DMS 273 treated with DMSO at 0.1 percent for 48 hours (cell line): ENCODE data around the gene EFNA1.
"Not testable (repeated sequence)": the region's sequence is repeated elsewhere in the genome, so short reads cannot be mapped to it uniquely, and the experiment has no call there.

Experiments used
- DNase-seq: peaks from one replicate; lab custom pipeline; 2025; lab: John Stamatoyannopoulos, UW

Gene EFNA1

DNA sequence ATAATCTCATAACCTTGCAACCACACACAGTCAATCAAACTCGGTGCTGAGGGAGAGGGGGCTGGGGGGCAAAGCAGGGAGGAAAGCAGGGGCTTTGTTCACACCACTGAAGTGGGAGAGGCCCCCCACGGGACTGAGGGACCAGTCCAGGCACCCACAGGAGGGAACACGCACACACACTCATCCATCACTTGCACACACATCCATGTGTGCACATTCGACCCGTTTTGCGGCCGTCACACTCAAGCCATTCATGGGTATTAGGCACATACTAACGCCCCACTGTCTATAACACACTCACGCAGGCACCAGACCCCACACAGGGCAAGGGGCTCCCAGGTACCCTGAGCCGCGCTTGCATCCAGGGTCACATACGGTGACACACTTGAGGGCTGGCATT is 35.0 kb upstream of the EFNA1 start:
- no peak for DNase-seq

DNA sequence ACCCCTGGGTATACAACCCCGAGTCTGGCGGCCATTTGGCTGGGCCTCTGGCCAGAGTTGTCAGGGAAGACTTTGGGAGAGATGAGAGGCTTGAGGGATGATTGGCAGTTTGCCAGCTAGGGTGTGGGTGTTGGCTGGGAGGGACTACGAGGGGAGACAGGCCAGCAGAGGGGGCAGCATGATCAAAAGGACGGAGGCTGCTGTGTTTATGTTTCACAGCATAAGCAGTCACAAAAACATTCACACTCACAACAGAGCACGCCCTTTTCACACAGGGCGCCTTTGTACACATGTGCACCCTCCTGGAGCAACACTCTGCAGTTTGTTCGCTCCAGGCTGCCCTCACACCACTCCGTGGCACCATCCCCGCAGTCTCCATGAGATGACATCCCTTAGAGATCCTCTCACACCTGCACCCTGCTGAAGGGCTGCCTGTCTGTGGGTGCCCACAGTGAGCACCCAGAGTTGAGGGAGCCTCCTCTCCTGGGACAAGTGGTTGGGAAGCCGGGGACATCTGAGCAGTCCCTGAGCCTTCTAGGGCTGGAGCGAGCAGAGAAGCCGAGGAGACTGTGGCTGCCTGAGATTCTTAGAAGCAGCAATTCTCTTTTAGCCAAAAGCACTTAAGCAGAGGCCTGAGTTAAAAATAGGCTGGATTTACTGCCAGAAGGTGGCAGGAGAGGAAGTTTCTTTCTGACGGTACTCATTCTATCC is 33.6 kb upstream of the EFNA1 start:
- DNase-seq, result peak; percentile 62

- DNase-seq, result no peak
Measured at GRCh38 chr1:155094622-155094948, 33.1 kb upstream of the EFNA1 start.

- no peak for DNase-seq
Measured at GRCh38 chr1:155099331-155099730, 28.3 kb upstream of the EFNA1 start.

- no peak for DNase-seq
Measured at GRCh38 chr1:155103325-155103724, 24.4 kb upstream of the EFNA1 start.

- no peak for DNase-seq
Measured at GRCh38 chr1:155104605-155105534, 22.8 kb upstream of the EFNA1 start.

GRCh38 chr1:155105604-155106011 is 22.1 kb upstream of the EFNA1 start:
- no peak for DNase-seq

DNA sequence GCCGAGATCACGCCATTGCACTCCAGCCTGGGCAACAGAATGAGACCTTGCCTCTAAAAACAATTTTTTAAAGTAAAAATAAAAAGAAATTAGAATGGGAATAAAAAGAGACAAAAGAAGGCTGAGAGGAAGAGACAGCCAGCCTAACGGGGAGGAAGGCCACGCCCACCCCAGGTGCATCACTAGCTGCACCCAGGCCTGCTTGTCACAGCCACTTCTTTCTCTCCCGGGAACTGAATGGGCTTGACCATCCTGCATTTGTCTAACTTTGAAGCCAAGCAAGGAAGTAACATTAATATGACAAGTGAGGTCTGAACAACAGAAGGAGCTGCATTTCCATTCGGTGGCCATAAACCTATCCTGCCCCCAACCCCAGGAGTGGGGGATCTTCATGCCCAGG is 20.8 kb upstream of the EFNA1 start:
- DNase-seq, result no peak

DNA sequence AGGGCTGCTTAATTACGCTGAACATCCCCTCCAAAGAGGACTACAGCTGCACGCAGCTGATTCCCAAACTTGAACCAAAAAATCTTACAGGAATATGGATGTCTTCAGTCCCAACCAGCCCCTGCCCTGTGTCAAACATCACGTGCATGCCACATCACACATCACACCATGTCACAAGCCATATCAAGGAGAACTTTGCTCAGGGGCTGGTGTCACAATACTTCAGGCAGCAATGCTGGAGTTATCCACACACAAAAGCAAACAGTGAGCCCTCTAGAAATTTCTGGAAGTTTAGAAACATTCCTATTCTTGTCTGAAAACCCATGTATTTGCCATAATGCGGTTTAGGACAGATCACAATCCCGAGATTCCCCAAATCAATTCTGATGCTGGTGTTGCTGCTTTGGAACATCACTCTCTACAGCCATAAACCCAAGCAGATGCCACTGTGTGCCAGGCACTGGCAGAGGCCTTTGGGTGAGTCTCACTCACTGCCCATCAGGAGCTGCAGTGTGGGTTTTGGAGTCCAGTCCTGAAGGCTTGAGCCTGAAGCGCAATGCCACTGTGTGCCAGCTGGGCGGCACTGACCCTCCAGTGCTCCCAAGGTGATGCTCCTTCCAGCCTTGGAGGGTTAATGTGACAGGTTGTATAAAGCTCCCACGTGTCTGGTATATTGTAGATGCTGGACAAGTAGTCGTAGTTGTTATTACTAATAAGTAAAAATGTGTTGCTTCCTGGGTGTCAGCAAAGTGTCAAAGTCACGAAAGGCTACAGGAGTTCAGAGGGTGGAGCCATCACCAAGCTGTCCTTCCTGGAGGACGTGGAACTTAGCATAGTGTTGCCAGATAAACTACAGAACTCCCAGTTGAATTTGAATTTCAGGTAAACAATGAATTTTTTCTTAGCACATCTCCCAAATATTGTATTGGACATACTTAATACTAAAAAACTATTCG is 20.1 kb upstream of the EFNA1 start:
- no peak for DNase-seq

DNA sequence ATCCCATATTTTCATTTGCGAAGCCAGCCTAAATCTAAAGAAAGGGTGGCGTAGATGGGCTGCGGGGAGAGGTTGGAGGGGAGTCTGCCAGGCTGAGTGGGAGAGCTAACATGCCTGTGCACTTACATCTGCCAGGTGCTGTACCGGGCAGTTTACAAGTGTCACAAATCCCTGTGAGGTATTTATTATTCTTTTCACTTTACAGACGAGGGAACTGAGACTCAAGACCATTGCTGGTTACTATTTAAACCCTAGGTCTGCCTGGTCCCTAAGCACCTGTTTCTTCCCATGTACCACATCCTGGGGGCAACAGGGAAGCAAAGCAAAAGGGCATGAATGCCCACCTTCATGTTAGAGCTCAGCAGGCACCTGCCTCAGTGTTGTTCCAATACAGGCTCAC is 19.4 kb upstream of the EFNA1 start:
- DNase-seq, result no peak

GRCh38 chr1:155110381-155110780 is 17.3 kb upstream of the EFNA1 start:
- DNase-seq, result no peak

DNA sequence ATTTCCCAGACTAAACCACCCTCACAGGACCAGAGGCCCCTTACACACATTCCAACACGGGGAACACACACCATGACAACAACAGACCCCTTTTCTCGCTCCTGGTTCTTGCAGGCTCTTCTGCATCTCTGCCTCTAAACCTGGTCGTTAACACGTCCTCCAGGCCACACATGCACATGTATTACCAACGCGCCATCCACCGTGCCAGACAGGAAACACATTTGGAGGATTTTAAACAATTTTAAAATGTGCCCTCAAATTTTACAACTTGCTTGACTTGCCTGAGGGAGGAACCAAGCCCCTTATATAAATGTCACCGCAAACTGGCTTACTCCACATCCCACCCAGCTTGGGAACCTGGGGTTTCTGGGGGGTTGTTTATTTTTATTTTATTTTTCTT is 16.9 kb upstream of the EFNA1 start:
- DNase-seq, result no peak

- no peak for DNase-seq
Measured at GRCh38 chr1:155113450-155113980, 14.2 kb upstream of the EFNA1 start.

GRCh38 chr1:155116113-155116764 is 11.4 kb upstream of the EFNA1 start:
- DNase-seq, result no peak

DNA sequence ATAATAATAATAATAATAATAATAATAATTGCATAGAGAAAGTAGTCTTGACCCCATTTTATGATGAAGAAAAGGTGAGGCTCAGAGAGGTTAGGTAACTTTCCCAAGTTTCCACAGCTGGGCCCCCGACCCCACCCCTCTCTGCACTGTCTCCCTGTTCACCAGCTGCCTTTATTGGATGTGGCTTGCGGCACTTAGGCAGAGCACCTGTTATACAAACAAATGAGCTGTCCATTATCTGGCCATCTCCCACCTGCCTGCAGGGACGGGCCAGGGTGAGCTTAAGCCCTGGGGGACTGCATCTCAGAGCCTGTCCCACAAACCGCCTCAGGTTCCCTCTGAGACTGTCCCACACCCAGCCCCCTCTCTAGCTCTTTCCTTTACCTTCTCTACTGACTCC is 10.1 kb upstream of the EFNA1 start:
- no peak for DNase-seq

DNA sequence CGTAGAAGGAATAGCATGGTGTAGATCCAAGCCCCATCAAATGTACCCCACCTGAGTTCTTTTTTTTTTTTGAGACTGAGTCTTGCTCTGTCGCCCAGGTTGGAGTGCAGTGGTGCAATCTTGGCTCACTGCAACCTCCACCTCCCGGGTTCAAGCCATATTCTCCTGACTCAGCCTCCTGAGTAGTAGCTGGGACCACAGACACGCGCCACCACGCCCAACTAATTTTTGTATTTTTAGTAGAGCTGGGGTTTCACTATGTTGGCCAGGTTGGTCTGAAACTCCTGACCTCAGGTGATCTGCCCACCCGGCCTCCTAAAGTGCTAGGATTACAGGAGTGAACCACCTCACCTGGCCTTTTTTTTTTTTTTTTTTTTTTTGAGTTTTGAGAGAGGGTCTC is 9.6 kb upstream of the EFNA1 start:
- not testable (repeated sequence) for DNase-seq

GRCh38 chr1:155120253-155120652 is 7.4 kb upstream of the EFNA1 start:
- no peak for DNase-seq

- no peak for DNase-seq
Measured at GRCh38 chr1:155121249-155121648, 6.4 kb upstream of the EFNA1 start.

DNA sequence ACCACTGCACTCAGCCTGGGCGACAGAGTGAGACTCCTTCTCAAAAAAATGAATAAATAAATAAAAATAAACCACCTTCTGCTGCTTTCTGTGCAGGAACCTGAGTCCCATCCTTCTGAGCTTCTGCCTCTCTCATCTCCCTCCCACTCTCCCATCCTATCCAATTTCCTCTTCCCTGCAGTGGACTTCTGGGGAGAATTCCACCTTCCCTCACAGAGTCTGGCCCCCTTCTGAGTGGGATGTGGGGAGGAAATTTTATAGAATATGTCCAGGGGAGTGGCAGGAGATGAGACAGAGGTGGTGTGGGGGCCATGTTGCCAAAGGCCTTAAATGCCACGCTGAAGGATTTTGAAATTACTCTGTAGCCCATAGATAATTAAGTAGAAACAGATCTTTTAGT is 5.4 kb upstream of the EFNA1 start:
- no peak for DNase-seq

- DNase-seq, result no peak
Measured at GRCh38 chr1:155123801-155124200, 3.9 kb upstream of the EFNA1 start.
